Ammon's horn (tissue), 1 donor: ENCODE data around the gene PYGO1.
"Not testable (repeated sequence)": the region's sequence is repeated elsewhere in the genome, so short reads cannot be mapped to it uniquely, and the experiment has no call there.

Experiments used
- DNase-seq: peaks from one replicate; pipeline ENCODE4 v3.0.0-alpha.2; 2016; ENCODE audit warnings: low spot score

The PYGO1 gene

DNA sequence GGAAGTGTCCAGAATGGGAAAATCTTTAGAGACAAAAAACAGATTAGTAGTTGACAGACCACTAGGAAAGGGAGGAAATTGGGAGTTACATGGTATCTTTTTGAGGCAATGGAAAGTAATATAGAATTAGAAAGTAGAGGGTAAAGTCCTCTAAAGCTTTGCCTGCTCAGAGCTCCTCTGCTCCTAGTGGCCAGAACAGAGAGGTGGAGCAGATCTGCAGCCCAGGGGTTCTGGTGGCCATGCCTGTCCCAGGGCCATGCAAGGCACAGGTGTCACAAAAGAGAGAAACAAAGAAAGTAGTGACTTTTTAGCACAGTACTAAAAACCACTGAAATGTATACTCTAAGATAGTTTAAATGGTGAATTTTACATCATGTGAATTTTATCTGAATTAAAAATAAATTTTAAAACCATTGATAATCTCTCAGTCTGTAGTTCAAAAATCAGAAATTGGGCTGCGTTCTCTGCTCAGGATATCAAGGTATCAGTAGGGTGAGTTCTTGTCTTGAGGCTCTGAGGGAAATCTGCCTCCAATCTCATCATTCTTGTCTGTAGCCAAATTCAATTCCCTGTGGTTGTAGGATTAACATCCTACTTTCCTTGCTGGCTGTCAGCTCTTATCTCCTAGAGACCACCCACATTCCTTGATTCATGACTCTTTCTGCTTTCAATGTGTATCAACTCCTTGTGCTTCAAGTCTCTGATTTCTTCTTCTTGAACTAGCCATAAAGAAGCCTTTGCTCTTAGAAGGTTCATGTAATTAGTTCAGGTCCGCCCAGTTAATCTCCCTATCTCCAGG, 23.6 kb downstream of the PYGO1 start:
- no peak for DNase-seq

DNA sequence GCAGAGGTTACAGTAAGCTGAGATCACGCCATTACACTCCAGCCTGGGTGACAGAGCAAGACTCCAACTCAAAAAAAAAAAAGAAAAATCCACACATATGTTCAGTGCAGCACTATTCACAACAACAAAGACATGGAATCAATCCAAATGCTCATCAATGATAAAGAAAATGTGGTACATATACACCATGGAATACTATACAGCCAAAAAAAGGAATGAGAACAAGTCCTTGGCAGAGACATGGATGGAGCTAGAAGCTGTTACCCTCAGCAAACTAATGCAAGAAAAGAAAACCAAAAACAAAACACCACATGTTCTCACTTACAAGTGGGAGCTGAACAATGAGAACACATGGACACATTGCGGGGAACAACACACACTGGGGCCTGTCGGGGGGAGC, 25.5 kb downstream of the PYGO1 start:
- no peak for DNase-seq

DNA sequence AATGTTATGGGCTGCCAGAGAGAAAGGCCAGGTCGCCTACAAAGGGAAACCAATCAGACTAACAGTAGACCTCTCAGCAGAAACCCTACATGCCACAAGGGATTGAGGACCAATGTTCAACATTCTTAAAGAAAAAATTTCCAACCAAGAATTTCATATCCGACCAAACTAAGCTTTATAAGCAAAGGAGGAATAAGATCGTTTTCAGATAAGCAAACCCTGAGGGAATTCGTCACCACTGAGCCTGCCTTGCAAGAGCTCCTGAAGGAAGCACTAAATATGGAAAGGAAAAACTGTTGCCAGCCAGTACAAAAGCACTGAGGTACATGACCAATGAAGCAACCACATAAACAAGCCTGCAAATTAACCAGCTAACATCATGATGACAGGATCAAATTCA, 33.1 kb downstream of the PYGO1 start:
- no peak for DNase-seq

DNA sequence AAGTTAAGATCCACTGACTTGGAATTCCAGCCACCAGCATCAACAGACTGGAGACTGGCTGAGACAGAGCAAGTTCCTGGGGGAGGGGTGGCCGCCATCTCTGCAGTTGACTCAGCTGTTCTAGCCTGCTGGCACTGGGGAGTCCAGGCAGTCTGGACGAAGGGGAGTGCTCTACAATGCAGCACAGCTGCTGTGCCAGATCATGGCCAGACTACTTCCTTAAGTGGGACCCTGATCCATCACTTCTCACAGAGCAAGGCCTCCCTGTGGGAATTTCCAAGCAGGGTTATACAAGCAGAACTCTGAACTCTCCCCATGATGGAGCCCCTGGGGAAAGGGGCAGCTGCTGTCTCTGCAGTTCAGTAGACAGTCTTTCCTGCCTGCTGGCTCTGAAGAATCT, 35.2 kb downstream of the PYGO1 start:
- peak; percentile 15 for DNase-seq

DNA sequence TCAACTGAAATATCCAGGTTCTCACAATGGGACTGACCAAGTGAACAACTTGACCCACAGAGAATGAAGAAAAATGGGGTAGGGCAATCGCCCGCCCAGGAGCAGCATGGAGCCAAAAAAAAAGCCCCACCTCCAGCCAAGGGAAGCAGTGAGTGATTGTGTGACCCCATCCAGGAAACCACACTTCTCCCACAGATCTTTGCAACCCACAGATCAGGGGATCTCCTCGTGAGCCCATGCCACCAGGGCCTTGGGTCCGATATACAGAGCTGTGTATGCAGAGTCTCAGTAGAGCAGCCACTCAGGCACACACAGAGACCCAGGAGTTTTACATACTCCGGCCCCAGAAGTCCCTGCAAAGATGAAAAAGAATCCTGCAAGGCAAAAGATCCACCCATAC, 35.7 kb downstream of the PYGO1 start:
- no peak for DNase-seq

DNA sequence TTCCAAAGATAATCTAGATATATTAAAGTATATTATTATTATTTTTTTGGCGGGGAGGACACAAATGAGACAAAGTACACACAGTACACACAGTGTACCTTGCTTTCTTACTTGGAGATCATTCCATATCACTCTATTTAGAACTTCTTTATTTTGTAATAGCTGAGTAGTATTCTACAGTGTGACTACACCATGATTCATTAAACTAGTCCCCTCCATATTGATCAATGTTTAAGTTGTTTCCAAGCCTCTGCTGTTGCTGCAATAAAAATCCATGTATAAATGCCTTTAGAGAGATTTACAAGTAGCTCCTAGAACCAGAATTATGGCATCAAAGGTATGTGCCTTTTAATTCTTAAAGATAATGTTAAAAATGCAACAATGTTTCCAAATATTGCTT, 38.8 kb downstream of the PYGO1 start:
- no peak for DNase-seq

DNA sequence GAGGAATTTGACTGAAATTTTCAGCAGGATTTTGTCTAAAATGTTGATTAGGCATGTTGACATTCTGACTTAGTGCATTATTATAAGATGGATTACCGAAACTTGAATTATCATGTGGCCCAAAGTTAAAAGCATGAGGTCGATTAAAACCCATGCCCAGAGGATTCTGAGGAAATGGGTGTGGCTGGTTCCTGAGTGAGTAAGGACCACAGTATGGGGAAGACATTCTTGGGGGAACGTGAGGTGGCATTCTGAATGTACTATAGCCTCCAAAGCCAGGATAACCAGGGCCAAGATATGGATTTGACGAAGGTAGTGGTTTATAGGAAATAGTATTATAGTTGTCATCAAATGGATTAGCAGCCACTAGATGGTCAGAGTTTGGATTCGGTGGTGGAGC, 41.4 kb downstream of the PYGO1 start:
- DNase-seq: no peak

DNA sequence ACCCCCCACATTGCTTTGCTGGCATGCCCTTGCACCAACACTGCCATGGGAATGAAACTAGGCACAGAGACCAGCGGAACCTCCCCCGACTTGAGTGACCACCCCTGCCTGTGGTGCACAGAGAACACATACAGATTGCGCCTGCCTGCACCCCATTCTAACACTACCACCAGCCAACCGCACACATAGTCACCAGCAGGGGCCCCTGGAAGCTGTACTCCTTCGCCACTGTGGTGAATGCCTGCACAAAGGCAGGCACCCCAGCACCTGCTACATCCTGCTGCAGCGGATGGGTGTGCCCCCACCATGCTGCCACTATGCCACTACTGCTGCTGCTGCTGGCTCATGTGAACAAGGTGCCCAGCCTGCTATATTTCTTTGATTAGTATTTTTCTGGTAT, 52.7 kb downstream of the PYGO1 start:
- DNase-seq: no peak

DNA sequence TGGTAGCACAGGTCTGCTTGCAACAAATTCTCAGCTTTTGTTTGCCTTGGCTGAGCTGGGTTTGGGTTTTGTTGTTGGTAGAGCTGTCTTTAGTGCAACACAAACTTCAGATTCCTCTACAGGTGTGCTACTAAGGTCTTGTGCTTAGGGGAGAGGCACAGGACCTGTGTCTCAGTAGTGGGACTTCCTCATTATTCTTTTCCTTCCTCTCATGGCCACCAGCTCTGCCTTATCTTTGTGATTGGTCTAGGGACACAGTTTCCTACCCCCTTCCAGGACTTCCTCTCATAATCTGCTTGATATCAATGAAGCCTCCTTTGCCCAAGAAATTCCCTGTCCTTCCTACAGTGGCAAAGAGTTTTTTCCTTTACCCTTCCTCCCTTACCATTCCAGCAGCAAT, 55.2 kb downstream of the PYGO1 start:
- no peak for DNase-seq

DNA sequence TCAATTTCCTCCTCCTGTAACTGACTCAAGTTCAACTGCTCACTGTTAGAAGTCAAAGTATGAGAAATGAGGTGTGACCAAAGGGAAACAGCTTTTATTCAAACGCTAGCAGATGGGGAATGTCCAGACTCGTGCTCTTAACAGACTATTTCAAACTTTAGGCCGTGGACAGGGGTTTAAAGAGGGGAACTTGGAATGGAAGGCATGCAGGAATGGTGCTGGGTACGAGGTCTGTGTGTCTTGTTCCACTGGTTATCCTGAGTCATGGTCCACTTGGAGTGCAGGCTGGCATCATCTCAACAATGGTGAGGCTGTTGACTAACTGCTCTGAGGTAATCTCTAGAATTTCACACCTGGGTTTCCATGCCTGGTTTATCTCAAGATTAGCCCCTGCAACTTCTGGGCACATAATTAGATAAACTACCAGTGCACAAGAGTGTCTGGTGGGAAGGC, 57.3 kb downstream of the PYGO1 start:
- DNase-seq: no peak

DNA sequence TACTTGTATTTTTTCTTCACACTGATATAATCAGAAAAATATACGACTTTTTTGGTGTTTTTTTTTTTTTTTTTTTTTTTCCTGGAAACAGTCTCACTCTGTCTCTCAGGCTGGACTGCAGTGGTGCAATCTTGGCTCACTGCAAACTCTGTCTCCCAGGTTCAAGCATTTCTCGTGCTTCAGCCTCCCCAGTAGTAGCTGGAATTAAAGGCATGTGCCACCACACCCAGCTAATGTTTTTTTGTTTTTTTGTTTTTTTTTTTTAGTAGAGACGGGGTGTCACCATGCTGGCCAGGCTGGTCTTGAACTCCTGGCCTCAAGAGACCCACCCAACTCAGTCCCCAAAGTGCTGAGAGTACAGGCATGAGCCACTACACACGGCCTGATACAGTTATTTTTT, 59.3 kb downstream of the PYGO1 start:
- no peak for DNase-seq

DNA sequence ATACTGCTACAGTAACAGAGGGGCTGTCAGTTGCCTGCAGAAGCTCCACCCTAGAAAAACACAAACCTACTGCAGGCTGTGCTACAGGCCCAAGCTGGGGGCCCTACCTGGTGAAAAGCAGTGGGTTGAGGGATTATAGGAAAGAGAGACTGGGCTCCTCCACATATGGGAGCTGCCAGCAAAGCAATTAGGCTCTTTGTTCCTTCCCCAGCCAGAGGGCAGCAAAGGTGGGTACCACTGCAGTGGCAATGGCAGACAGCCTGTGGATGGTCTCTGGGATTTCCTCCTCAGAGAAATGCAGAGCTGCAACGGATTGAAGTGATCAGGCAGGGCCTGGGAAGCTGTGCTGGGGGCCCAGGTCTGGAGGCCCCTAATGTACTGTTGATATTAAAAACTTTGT, 61.0 kb downstream of the PYGO1 start:
- DNase-seq: no peak

DNA sequence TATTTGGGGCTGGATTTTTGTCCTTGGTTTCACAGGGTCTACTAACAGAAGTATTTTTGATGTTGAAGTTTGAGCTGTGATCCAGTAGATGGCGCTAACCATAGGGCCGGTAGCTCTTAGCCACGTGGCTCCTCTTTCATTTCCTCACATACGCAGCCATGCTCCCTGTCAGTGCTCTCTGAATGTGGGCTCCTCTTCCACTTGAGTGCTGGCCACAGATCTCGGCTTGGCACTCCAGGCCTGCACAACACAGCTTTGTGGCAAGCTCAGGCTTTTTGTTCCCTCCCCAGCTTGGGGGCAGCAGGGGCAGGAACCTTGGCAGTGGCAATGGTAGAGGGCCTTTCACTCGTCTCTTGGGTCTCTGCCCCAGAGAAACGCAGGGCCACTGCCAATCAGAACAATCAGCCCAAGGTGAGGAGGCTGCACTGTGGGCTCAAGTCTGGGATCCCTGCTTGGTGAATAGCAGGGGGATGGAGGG, 61.5 kb downstream of the PYGO1 start:
- DNase-seq: peak; percentile 53

DNA sequence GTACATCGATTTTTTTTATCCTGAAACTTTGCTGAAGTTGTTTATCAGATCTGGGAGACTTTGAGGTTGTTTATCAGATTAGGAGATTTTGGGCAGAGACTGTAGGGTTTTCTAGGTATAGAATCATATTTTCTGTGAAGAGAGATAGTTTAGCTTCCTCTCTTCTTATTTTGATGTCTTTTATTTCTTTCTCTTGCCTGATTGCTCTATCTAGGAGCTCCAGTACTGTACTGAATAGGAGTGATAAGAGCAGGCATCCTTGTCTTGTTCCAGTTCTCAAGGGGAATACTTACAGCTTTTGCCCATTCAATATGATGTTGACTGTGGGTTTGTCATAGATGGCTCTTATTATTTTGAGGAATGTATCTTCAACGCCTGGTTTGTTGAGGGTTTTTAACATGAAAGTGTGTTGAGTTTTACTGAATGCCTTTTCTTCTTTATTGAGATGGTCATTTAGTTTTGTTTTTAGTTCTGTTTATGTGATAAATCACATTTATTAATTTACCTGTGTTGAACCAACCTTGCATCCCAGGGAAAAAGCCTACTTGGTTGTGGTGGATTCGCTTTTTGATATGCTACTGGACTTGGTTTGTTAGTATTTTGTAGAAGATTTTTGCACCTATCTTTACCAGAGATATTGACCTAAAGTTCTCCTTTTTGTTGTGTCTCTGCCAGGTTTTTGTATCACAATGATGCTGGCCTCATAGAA, 65.2 kb downstream of the PYGO1 start:
- DNase-seq: no peak

DNA sequence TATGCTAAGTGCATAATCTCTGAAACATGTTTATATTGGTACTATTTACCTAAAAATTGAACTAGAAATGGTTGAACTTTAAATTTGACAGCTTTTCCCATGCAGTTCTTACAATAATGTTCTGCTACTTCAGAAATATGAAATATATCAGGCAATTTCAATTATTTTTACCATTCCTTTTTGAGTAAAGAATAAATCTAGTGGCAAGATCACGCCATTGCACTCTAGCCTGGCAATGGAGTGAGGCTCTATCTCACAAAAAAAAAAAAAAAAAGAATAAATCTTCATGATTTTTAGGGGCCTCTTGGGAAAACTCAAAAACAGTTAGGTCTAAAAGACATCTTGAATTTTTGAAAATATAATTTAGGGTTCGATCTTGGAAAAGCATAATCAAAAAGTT, 69.5 kb downstream of the PYGO1 start:
- no peak for DNase-seq

DNA sequence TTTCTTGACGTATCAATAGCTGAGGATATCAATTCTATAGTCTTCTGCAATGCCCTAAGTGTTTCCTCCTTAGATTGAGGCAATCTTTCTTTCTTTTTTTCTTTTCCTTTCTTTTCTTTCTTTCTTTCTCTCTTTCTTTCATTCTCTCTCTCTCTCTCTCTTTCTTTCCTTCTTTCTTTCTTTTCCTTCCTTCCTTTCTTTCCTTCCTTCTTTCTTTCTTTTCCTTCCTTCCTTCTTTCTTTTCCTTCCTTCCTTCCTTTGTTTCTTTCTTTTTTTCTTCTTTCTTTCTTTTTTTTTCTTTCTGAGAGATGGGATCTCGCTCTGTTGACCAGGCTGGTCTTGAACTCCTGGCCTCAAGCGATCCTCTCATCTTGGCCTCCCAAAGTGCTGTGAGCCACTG, 70.1 kb downstream of the PYGO1 start:
- no peak for DNase-seq

DNA sequence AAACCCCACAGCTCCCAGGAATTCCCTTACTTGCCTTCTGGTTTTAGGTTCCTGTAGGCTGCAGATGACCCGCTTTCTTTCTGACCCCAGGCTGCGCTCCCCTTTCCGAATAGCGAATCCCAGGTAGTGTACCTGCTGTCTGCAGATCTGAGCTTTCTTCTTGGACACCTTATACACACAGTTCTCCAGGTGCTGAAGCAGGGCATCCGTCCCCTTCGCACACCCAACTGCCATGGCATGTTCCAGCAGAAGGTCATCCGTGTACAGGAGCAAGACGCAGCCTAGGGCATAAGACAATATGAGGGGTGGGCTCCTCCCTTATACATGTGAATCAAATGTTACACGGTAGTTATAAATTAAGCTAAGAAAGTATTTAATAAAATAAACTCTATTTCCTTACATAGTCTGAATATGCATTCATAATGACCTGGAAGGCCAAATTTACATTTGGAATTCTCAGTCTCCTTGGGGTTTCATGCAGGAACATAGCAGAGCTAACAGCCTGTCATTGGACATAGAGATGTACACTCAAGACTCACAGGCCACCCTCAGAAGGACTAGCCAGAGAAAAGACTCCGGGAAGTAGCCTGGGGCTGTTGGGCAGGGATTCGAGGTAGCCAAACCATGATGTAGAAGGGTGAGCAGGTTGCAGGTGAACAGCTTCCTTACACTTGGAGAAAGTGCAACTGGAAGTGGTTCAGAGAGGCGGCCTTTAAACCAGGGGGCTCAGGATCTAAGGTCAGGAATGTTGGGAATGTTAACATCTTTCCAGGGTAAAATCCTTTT, 72.0 kb downstream of the PYGO1 start:
- DNase-seq: no peak

DNA sequence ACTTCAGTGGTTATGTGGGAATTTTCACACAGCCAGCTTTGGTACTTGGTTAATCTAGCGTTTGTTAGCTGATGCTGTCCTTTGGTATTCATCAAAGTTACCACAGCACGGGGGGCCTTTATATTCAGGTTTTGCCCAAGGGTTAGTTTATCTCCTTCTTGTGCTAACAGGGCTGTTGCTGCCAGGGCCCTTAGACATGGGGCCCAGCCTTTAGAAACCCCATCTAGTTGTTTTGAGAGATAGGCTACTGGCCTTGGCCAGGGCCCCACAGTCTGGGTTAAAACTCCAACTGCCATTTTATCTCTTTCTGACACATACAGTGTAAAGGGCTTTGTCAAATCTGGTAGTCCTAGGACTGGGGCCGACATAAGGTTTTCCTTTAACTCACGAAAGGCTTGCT, 72.7 kb downstream of the PYGO1 start:
- DNase-seq: no peak

DNA sequence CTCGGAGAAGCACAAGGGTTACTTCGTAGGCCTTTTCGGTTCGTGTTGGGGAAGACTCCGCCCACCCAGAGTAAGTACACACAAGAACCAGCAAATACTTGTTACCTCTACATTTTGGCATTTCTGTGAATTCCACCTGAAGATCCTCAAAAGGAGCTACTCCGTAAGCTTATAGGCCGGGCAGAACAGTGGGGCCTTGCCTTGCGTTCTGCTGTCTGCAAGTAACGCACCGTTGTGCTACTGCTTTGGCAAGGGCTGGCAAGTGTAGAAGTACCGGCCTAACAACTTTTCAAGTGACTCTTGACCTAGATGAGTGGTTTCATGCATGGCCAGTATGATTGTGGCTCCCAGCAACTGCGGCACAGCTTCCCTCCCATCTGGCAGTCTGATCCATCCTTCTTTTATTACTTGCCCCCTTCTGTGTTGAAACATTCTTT, 73.7 kb downstream of the PYGO1 start:
- DNase-seq: no peak

DNA sequence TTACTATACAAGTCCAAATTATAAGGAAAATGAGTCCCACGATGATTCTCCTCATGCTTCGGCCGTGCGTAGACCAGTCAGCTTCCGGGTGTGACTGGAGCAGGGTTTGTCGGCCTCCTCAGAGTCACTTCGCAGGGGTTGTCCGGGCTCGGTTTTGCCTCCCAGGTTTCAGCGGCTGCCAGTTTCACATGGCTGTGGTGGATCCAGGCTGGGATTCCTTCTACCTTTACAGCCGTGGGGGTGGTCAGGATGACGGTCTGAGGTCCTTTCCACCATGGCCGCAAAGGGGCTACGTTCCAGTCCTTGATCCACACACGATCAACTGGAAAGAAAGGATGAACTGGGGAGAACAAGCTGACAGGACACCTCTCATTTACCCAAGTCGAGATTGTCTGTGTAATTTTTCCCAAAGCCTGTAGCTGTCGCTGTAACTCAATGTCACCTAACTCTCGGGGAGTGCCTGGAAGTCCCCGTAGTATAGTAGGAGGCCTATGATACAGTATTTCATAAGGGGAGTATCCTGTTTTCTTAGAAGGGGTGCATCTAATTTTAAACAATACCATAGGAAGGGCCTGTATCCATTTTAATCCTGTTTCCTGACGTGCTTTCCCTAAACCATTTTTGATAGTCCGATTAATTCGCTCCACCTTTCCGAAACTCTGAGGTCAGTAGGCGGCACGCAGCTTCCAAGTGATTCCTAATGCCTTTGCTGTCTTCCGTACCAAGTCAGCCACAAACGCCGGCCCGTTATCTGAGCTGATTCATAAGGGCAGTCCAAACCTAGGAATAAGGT, 74.3 kb downstream of the PYGO1 start:
- not testable (repeated sequence) for DNase-seq

DNA sequence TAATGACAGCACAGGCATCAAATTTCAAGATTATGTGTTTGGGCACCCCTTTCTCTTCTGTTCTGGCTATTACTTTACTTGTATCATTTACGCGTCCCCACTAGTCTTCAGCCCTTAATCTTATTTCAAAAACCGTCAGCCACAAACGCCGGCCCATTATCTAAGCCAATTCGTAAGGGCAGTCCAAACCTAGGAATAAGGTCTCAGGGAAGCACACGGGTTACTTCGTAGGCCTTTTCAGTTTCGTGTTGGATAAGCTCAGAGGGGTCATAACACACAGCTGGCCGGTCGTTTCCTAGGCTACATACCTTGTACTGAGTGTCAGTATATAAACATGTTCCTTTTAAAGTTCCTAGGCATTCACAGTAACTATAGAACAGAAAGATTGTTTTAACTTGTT, 75.0 kb downstream of the PYGO1 start:
- DNase-seq: no peak

DNA sequence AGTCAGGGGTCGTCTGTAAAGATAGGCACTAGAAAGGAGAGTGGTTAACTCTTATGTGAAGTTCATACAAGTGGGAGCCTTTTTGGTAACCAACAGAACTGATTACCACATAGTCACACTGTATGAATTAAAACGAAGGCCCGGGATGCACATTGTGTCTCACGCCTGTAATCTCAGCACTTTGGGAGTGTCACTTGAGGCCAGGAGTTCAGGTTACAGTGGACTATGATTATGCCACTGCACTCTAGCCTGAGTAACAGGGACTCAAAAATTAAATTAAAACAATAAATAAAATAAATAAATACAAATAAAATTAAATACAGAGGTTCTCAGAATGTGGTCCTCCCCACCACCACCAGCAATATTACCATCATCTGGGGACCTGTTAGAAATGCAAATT, 80.6 kb downstream of the PYGO1 start:
- DNase-seq: no peak
